Measurements from ENCODE around the gene UBTD1.

UBTD1 gene

GRCh38 chr10:97608991-97609561, 110.4 kb downstream of the UBTD1 start:
- TF ChIP-seq, protein P1, sequence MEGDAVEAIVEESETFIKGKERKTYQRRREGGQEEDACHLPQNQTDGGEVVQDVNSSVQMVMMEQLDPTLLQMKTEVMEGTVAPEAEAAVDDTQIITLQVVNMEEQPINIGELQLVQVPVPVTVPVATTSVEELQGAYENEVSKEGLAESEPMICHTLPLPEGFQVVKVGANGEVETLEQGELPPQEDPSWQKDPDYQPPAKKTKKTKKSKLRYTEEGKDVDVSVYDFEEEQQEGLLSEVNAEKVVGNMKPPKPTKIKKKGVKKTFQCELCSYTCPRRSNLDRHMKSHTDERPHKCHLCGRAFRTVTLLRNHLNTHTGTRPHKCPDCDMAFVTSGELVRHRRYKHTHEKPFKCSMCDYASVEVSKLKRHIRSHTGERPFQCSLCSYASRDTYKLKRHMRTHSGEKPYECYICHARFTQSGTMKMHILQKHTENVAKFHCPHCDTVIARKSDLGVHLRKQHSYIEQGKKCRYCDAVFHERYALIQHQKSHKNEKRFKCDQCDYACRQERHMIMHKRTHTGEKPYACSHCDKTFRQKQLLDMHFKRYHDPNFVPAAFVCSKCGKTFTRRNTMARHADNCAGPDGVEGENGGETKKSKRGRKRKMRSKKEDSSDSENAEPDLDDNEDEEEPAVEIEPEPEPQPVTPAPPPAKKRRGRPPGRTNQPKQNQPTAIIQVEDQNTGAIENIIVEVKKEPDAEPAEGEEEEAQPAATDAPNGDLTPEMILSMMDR (conservative IDR thresholded peaks at IDR 0.05; ENCODE audit: low read depth, low read length) = no peak
- H3K4me3 ChIP-seq (ENCODE audit: low read length) = no peak overlapping the region
- no peak for DNase-seq (ENCODE audit: low read depth)

- TF ChIP-seq, protein P1 (conservative IDR thresholded peaks at IDR 0.05; ENCODE audit: low read depth, low read length) = no peak
- DNase-seq (ENCODE audit: low read depth) = no peak
- no peak overlapping the region for H3K4me3 ChIP-seq (ENCODE audit: low read length)
Observed at GRCh38 chr10:97611473-97611872, 112.7 kb downstream of the UBTD1 start.

GRCh38 chr10:97612386-97612785, 113.7 kb downstream of the UBTD1 start:
- no peak overlapping the region for H3K4me3 ChIP-seq (ENCODE audit: low read length)
- DNase-seq (ENCODE audit: low read depth) = peak; percentile 25
- TF ChIP-seq, protein P1 (conservative IDR thresholded peaks at IDR 0.05; ENCODE audit: low read depth, low read length) = peak; percentile 36

GRCh38 chr10:97618285-97618684, 119.6 kb downstream of the UBTD1 start:
- no peak overlapping the region for H3K4me3 ChIP-seq (ENCODE audit: low read length)
- no peak for DNase-seq (ENCODE audit: low read depth)
- TF ChIP-seq, protein P1 (conservative IDR thresholded peaks at IDR 0.05; ENCODE audit: low read depth, low read length) = no peak

DNA sequence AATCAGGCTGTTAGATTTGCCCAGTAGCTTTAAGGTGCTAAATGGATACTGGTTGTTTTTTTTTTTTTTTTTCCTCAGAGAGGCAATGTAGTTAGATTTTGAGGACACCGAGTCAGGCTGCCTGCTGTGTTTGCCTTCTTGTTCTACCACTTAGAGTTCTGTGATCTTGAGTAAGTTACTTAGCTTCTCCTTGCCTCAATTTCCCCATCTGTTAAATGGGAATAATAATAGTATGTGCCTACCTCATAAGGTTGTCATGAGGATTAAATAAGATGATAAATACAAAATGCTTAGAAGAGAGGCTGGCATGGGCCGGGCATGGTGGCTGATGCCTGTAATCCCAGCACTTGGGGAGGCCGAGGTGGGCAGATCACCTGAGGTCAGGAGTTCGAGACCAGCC, 120.0 kb downstream of the UBTD1 start:
- H3K4me3 ChIP-seq (ENCODE audit: low read length) = no peak overlapping the region
- TF ChIP-seq, protein P1 (conservative IDR thresholded peaks at IDR 0.05; ENCODE audit: low read depth, low read length) = no peak
- no peak for DNase-seq (ENCODE audit: low read depth)

Measured in retinal pigment epithelial cell (primary cell).